Measurements from ENCODE around the gene GRIN2B. TPM values are rescaled to one million over a fixed set of nuclear protein-coding genes. Genes with fewer than 3 reads are reported as not detected.

GRIN2B gene
- total RNA-seq, 1 donor from 2014 or later = not detected

DNA sequence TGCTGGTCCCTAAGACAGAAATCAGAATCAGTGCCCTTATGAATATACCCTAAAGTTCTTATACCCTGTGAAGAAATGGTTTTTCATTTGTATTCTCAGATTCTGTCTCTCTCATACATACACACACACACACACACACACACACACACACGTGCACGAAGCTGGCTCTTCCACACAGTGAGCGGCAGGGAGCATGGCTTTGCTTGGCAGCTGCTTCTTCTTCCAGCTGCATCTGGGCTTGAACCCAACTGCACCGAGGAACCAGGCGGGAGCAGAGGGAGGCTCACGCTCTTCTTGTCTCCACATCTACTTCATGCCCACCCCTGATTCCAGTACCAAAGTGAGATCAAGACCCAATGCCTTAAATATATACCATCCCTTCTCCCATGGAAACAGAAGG is 19.4 kb downstream of the GRIN2B start:
- intact Hi-C loops (cut with DNase I) = no loop called here
- ATAC-seq (no peak), DNase-seq (ENCODE audit: missing footprints) (no peak)

DNA sequence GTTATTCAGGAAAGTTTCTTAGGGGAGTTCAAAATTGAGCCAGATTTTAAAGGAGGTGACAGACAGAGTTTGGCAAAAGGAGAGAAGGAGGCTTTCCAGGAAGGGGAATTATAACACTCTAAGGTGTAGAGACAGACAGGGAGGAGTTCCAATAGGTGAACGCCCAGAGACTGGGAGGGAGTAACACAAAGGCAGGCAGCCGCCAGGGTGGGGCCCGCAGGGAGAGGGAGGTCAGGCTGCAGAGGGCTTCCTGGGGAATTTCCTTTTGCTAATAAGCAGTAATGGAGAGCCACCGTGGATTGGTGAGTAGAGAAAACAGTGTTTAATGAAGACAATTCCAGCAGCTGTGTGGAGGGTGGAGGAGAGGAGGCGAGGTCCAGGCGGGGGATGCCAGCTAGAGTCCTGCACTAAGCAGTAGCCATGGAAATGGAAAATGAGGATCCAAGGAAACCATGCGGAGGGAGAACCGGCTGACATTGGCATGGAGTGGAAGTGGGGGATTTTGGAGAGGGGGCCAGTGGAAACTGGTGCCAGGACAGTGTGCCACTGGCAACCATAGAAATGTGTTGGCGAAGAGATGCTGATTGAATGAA is 22.2 kb downstream of the GRIN2B start:
- DNase-seq (ENCODE audit: missing footprints) (no peak), ATAC-seq (no peak)
- intact Hi-C loops (cut with DNase I) = no loop called here

DNA sequence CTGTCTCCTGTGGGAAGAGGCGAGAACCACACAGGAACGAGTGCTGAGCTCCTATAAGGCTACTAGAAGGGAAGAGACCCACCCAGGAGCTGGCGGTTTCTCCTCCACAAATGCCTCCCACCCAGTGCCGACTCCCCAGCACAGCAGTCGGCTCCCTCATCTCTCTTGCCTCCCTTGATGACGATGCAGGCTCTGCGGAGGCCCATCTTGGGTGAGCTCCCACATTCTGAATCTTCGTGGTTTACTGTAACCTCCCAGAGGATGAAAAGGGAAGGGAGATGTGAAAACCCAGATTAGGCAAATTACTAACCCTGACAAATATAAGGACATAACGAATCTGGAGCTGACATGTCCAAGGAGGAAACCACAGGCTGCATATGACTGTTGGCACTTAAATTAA is 23.8 kb downstream of the GRIN2B start:
- no peak for DNase-seq (ENCODE audit: missing footprints)
- intact Hi-C loops (cut with DNase I) = no loop called here
- ATAC-seq = no peak

DNA sequence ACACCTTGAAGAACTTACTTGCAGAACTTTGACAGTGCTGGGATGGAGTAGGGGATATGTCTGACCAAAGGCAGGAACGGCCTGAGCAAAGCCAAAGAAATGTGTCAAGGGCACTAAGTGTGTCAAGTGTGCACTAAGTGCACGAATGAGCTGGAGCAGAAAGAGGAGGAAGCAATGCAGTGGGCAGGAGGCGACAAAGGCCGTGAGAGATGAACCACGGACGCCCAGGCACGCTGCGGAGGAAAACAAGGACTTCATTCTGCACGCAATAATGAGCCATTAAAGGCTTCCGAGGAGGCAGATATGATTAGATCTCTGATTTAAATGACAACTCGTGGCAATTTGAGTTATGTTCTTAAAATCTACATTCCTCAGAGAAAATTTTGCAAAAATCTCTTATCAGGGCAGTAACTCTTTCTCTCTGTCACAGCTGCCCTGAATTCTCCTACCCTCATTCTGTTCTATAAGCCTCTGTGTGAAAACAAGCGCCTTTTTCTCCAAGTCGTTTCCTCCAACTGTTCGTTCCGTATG is 25.3 kb downstream of the GRIN2B start:
- ATAC-seq = no peak
- no peak for DNase-seq (ENCODE audit: missing footprints)

DNA sequence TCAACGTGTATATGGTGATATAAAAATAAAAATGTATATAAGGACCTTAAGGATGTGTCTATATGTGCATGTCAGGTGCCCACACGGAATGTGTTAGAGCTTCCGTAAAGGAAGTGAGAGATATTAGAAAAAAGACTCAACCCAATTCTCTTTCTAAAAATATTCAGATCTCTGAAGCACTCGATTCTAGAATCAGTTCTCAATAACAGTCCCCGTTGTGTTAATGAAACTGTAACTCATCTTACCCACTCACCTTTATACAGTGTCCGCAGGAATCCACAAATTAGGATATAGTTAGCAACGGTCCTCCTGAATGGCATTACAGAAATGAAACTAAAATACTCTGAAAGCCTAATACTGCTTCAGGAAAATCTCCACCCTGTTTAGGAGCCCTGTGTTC is 29.3 kb downstream of the GRIN2B start:
- DNase-seq (ENCODE audit: missing footprints) = no peak
- intact Hi-C loops (cut with DNase I) = no loop called here
- no peak for ATAC-seq

More for the DNA sequence above, 25.3 kb downstream of the GRIN2B start:
- intact Hi-C loops (cut with DNase I) = no loop called here

DNA sequence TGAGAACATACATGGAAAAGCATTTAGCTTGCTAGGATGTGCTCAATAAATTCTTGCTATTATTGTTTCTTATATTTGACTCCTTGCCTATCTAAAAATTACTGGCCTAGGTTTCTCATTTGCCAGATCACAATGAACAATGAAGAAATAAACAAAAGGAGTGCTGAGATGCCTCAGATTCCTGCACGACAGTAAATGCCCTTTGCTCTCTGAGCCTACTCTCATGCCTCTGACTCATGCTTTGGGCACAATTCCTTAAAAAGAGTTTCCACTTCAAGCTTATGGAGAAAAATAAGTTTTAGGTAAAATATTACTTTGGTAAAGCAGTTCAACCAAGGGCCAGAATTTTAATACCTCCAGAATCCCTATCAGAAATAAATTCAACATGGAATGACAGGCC is 30.9 kb downstream of the GRIN2B start:
- no peak for ATAC-seq
- intact Hi-C loops (cut with DNase I) = no loop called here

DNA sequence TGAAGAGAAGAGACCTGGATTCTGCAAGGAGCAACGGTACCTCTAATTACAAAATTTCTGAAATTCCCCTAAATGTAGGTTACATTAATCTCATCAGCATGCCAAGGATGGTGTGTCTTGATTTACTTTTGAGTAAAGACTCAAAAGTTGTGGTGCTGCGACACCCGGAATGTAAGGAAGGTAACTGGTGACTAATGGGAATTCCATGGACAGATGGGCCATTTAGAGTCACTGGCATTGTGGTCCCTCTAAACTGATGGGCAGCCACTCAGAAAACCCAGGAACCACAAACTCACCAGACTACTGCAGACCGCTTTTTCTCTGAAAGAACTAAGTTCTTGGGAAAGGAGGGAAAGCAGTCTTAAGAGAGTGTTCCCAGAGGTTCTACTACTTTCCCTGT is 32.8 kb downstream of the GRIN2B start:
- no peak for DNase-seq (ENCODE audit: missing footprints)
- intact Hi-C loops (cut with DNase I) = no loop called here
- ATAC-seq = no peak

More for the DNA sequence above, 30.9 kb downstream of the GRIN2B start:
- DNase-seq (ENCODE audit: missing footprints) = no peak

DNA sequence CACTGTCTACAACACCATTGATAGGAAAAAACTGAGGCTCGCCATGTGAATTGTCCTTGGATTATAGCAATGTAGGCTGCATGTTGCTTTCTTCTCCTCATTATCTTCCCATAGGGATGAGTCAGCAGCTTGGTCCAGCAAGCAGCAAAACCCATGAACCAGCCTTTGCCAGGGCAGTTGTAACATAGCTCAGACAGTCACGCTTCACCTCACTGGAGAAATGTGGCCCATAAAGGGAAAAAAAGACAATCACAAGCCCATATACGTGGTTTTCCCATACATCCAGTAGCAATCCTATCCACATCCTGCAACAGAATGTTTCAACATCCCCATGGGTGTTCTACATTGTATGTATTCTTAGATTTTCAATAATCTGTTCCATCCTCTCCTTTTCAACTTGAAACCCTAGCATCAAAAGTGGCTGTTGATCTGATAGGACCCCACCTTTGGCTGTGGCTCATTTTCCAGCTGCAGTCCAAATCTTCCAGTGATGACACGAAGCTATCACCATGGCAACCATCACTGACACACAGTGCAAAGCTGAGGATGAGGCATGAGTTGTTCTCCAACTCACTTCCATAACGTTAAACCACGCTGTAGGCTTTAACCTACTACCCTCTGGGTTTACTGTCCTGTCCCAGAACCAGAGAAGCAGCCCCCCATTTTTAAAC is 34.0 kb downstream of the GRIN2B start:
- intact Hi-C loops (cut with DNase I) = no loop called here
- no peak for ATAC-seq
- no peak for DNase-seq (ENCODE audit: missing footprints)

DNA sequence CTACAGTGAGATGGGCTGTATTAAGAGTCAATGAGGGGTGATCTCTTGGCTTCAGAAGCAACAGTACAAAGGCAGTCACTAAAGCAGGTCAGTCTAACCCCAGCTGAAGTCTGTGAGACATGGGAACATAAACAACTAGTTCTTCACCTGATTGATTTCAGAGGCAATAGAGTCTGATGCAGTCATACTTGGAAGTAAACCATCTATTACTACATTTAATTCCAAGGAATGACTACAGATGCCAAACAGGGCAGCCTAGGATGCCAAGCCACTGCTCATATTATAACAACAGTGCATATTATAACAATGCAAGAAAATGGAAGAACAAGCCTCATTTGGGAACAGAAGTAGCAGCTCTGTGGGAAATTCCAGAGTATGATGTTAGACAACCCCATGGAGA is 35.8 kb downstream of the GRIN2B start:
- intact Hi-C loops (cut with DNase I) = no loop called here
- DNase-seq (ENCODE audit: missing footprints) = no peak
- ATAC-seq = no peak

DNA sequence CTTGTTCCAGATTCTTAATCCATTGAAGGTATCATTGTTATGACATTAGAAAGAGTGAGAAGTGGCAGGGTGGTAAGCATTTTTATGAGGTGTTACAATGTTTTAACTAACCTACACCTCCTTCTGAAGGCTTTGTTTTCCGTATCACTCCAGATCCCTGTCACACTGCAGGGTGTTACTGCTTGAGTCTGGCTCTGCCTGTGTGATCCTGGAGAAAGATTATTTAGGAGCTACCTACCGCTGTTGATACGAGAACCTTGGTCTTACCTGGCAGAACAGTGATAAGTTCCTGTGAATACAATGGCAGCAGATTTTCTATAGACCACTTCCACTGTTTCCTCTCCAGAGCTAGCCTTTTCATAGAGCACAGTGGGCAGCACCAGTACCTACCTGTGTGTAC is 36.2 kb downstream of the GRIN2B start:
- no peak for ATAC-seq
- no peak for DNase-seq (ENCODE audit: missing footprints)
- intact Hi-C loops (cut with DNase I) = no loop called here

DNA sequence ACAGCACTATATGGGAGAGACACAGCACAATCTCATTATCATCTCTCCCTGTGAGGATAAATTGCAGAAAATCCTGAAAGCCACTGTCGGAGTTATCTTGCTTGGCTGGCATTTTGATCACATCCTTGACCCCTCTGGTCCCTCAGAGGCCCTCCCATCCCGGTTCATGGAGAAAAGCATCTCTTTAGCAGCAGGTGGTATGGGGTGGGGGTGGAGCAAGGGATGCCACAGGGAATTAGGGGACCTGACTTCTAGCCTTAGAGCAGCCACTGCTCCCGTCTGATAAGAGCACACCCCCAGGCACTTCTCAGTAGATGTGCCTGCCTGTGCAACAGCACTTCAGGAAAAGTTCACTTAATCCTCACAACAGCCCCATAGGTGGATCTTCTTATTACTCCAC is 38.6 kb downstream of the GRIN2B start:
- intact Hi-C loops (cut with DNase I) = no loop called here
- DNase-seq (ENCODE audit: missing footprints) (no peak), ATAC-seq (no peak)

DNA sequence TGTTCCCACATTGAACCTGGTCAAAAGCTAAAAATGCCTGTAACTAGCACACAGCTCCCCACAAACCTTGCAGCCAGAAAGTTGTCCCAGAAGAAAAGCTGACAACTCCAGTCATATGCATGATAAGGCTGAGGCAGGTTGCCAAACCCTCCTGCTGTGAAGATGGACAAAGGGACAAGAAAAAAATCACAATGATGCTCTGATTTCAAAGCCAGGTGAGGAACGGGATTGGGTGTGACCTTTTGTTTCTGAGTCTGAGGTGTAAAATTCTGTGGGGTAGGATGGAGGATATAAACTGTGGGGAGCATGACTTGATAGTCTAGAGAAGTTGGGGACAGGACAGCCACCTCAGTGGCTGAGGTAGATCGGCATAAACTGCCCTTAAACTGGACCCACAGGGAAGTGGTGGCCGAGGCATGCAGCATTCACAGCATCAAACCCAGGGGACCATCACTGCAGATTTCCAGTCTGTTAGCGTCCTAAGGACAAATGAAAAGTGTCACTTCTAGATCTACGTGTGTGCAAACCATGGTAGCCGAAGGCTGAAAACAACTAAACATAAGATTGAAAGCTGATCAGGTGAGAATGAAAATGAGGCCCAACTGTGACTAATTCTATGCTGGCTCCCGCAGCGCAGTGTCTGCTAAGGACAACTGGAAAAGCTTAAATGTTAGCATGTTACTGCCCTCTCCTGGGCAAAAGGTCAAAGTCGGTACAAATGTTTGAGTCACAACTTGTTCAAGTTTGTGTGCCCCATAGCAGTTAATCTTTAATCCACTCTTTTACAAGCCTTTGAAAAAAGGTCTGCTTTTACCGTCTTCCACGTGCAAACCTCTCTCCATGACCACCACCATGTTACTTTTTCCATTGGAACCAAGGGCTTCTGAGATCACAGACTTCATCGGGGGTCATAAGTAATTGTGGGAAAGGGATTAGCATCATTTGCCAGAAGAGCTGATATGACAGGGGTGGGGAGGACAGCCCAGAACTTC is 39.8 kb downstream of the GRIN2B start:
- ATAC-seq (no peak), DNase-seq (ENCODE audit: missing footprints) (no peak)
- intact Hi-C loops (cut with DNase I) = loop anchor here (2.0 kb wide), 1 partner anchor 203 kb away; no protein-coding TSS in a partner anchor

DNA sequence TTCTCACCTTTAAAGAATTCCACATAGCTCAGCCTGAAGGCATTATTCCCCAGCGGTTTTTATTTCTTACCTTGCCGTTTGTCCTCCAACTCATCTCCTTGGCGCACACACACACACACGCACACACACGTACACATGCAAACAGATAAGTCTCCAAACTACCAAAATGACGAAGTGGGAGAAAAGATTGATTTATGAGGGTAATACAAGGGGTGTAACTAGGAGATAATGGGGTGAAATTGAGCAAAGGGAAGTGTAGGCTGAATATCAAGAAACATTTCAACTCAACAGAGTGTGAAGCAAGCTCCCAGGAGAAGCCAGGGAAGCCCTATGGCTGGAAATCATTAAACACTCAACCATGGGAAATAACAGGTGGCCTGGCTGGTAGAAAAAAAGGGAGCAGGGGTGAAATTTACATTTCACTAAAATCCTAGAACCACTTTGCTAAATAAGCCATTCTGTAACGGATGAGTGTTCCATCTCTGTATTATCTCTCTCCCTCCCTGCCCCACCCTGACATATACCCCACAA is 41.0 kb downstream of the GRIN2B start:
- DNase-seq (ENCODE audit: missing footprints) (no peak), ATAC-seq (no peak)
- intact Hi-C loops (cut with DNase I) = loop anchor here (2.0 kb wide), 1 partner anchor 202 kb away; no protein-coding TSS in a partner anchor

DNA sequence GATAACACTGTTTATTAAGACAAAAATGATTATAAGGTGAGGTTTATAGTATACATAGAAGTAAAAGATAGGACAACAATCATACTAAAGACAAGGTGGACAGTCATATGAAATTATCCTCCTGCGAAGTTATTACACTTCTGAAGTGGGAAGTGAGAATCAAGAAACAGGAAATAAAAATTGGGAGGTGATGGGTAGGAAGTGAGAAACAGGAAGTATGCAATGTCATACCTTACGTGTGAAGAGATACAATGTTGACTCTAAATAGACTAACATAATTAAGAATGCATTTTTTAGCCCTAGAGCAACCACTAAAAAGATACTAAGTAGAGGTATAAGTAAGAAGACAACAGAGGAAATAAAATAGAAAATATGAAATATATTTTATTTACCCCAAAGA is 43.7 kb downstream of the GRIN2B start:
- DNase-seq (ENCODE audit: missing footprints) = no peak
- intact Hi-C loops (cut with DNase I) = no loop called here
- ATAC-seq = no peak

DNA sequence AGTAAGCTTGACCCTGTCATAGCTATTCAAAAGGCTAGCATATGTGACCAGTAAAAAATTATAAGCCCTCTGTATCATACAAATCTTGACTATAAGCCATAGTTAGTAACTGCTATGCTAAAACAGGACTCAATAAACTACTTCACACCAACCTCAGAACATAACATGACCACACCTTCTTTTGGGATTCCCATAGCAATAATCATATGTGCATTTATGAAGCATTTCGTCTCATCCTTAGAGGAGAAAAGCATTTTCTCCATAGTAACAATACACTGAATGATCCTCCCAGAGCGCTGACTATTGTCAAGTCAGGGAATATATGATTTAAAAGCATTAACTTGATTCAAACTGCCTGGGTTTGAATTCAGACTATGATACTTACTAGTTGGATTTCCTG is 46.2 kb downstream of the GRIN2B start:
- intact Hi-C loops (cut with DNase I) = no loop called here
- DNase-seq (ENCODE audit: missing footprints) (no peak), ATAC-seq (no peak)
